ENCODE results near the gene UAP1L1. TPM values are rescaled to one million over a fixed set of nuclear protein-coding genes. Genes with fewer than 3 reads are reported as not detected.

UAP1L1 gene
- total and polyA plus RNA-seq, 2 of the 4 experiments (the other 2 are of a cell fraction) = 2.3 to 9.8 TPM

DNA sequence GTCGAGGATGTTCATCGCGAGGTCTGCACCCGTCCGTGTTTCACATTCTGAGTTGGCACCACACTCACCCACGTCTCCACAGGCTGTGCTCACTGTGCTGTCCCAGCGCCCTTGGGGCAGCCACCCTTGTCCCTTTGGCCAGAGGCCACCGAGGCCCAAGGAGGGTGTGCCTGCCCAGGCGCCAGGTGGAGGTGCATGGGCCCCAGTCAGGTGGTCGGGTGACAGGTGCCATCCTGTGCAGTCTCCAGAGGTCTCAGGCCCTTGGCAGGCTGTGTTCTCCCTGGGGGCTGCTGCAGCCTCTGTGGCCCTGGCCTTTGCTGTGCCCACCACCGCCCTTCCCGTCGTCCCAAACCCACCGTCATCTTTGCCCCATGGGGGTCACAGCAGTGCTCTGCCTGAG lies 21.9 kb downstream of the UAP1L1 start:
- DNase-seq (no peak), ATAC-seq (ENCODE audit: low read depth) (no peak)
- BruUV-seq (replicated peaks) = no TSS peak
- no peak overlapping the region for H4K91ac ChIP-seq (ENCODE audit: insufficient read depth, low read depth, low read length)
- H3K36me3 ChIP-seq (ENCODE audit: control insufficient read depth, insufficient read depth, low read length) = peaks cover 68% of the 10 kb centered on the region
- H3K4ac ChIP-seq (ENCODE audit: low read depth, low read length) = no peak overlapping the region
- dilution Hi-C loops (cut with HindIII; ENCODE audit: low sequenced_read_pairs, unreplicated experiment) = no loop called here
- no peak overlapping the region for H3K4me3 ChIP-seq (ENCODE audit: insufficient read depth, low read depth, low read length)
- H3K9me3 ChIP-seq (ENCODE audit: control insufficient read depth, insufficient read depth, low read length) = no peaks in the 10 kb centered on the region; the same call in 1 of the 2 replicates
- H3K4me1 ChIP-seq (ENCODE audit: control insufficient read depth, insufficient read depth, low read length) = no peaks in the 10 kb centered on the region
- H3K23ac ChIP-seq (ENCODE audit: low read depth, low read length) = no peak overlapping the region
- peak overlapping the region; percentile 57 for H2AK9ac ChIP-seq (replicated peaks; ENCODE audit: low read depth, low read length, poor library complexity)
- no peak overlapping the region for H4K8ac ChIP-seq (ENCODE audit: low read depth in 2 of 2, low read length in 2 of 2)
- no peak overlapping the region for H2AK5ac ChIP-seq (ENCODE audit: low read depth, low read length)
- no peak overlapping the region for H2BK120ac ChIP-seq (ENCODE audit: low read depth, low read length)
- intact Hi-C loops (cut with micrococcal nuclease) = no loop called here
- no peak overlapping the region for H2BK15ac ChIP-seq (ENCODE audit: low read depth, low read length)
- ChIA-PET POLR2A (ENCODE audit: unreplicated experiment) (no interaction called here), CTCF (no interaction called here)
- H3K9me1 ChIP-seq (ENCODE audit: insufficient read depth, low read length) = peaks cover 2% of the 10 kb centered on the region; the same call in 1 of the 2 replicates
- H2BK20ac ChIP-seq (ENCODE audit: low read depth, low read length) = no peak overlapping the region
- no peak overlapping the region for H3K18ac ChIP-seq (ENCODE audit: low read depth, low read length)
- H4K5ac ChIP-seq (ENCODE audit: low read depth, low read length) = no peak overlapping the region
- H3K27ac ChIP-seq (ENCODE audit: insufficient read depth, low read length) = no peak overlapping the region
- no peak overlapping the region for H3K9ac ChIP-seq (ENCODE audit: low read depth, low read length)
- peaks cover 0 to 23% of the 10 kb centered on the region in 2 experiments; a peak in 3 of 4 replicates for H3K79me1 ChIP-seq (ENCODE audit: low read depth in 1 of 2, low read length in 2 of 2)
- H2BK5ac ChIP-seq (ENCODE audit: low read depth, low read length, poor library complexity, severe bottlenecking) = no peak overlapping the region
- no peak overlapping the region for H3K56ac ChIP-seq (ENCODE audit: extremely low read depth, insufficient read depth, low read length)
- H3K27me3 ChIP-seq (ENCODE audit: control insufficient read depth, insufficient read depth, low read length) = no peaks in the 10 kb centered on the region
- TF ChIP-seq, protein P1, sequence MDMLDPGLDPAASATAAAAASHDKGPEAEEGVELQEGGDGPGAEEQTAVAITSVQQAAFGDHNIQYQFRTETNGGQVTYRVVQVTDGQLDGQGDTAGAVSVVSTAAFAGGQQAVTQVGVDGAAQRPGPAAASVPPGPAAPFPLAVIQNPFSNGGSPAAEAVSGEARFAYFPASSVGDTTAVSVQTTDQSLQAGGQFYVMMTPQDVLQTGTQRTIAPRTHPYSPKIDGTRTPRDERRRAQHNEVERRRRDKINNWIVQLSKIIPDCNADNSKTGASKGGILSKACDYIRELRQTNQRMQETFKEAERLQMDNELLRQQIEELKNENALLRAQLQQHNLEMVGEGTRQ (IDR thresholded peaks at IDR 0.05; ENCODE audit: low read depth, low read length) = no peak
- TF ChIP-seq RAD21 (IDR thresholded peaks at IDR 0.05; ENCODE audit: low read length) = no peak
- no peak for TF ChIP-seq MAZ (IDR thresholded peaks at IDR 0.05; ENCODE audit: borderline replicate concordance, low read depth, low read length)
- TF ChIP-seq, protein P2, sequence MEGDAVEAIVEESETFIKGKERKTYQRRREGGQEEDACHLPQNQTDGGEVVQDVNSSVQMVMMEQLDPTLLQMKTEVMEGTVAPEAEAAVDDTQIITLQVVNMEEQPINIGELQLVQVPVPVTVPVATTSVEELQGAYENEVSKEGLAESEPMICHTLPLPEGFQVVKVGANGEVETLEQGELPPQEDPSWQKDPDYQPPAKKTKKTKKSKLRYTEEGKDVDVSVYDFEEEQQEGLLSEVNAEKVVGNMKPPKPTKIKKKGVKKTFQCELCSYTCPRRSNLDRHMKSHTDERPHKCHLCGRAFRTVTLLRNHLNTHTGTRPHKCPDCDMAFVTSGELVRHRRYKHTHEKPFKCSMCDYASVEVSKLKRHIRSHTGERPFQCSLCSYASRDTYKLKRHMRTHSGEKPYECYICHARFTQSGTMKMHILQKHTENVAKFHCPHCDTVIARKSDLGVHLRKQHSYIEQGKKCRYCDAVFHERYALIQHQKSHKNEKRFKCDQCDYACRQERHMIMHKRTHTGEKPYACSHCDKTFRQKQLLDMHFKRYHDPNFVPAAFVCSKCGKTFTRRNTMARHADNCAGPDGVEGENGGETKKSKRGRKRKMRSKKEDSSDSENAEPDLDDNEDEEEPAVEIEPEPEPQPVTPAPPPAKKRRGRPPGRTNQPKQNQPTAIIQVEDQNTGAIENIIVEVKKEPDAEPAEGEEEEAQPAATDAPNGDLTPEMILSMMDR (conservative IDR thresholded peaks at IDR 0.05; ENCODE audit: low read depth, low read length) = no peak
- TF ChIP-seq MXI1 (IDR thresholded peaks at IDR 0.05; ENCODE audit: borderline replicate concordance, low read depth, low read length) = no peak
- TF ChIP-seq NFE2L2 (IDR thresholded peaks at IDR 0.05; ENCODE audit: low read depth, low read length) = no peak
- TF ChIP-seq FOS (IDR thresholded peaks at IDR 0.05; ENCODE audit: low read depth, low read length) = no peak
- H3K14ac ChIP-seq (replicated peaks; ENCODE audit: low read depth, low read length) = no peak overlapping the region
- H4K20me1 ChIP-seq (ENCODE audit: insufficient read depth, low read length) = peaks cover 5% of the 10 kb centered on the region
- in situ Hi-C loops (cut with MboI; ENCODE audit: low sequenced_read_pairs) = no loop called here
- H3K4me2 ChIP-seq (ENCODE audit: low read depth, low read length) = no peak overlapping the region
- no peak overlapping the region for H2AFZ ChIP-seq (replicated peaks; ENCODE audit: low read length, poor library complexity)
- WGBS, 2 experiments (ENCODE audit: extremely low coverage in 2 of 2, insufficient read length in 1 of 2) = 97% methylated on average over 9 of the region's 14 CpGs; no CpG with 5 or more reads in 1 of the 2 experiments
